GM21360 (cell line): Measurements from ENCODE around the gene CTXN1.
A peak's percentile ranks its signal among the peaks of the same experiment; 100 is the strongest.
"Not testable (repeated sequence)": the region's sequence is repeated elsewhere in the genome, so short reads cannot be mapped to it uniquely, and the experiment has no call there.

Experiments used
- ATAC-seq: cut with Tn5 transposase; IDR thresholded peaks from one replicate; pipeline ENCODE4 v1.9.1; 2021; ENCODE audit warnings: mild to moderate bottlenecking, moderate library complexity; ENCODE audit not compliant: unreplicated experiment

Gene CTXN1

DNA sequence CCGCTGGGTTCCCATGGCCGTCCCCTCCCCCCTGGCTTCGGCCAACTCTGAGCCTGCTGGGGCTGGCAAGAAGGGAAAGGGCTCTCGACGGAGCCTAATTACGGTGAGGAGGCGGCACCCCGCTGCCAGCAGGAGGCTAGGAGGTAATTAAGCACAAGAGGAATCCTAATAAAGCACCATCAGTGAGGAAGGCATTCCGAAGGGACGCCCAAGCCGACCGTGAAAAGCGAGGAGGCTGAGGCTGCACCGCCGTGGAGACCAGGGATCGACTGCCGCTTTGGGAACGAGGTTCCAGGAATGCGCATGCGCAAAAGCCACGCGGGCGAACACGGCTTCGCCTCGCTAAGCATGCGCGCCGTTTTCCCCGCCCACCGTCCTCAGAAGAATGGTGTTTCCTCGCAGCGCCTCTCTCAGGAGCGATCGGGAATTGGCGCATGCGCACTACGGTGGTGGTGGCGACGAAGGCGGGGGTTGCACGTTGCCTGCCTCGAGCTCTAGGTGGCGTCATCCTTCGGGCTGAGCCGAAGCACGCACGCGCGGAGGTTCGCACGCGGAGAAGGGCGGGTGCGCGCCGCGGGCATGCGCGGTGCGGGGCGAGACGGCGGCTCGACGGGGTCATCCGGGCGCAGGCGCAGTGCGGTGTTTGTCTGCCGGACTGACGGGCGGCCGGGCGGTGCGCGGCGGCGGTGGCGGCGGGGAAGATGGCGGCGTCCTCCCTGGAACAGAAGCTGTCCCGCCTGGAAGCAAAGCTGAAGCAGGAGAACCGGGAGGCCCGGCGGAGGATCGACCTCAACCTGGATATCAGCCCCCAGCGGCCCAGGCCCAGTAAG, 22.5 kb downstream of the CTXN1 start, which contains the start of gene MAP2K7:
Gene MAP2K7 (plus strand): TSS at position 634 of the 830 bp plus-strand sequence. CDS start 68 bp downstream, at position 702.
- ATAC-seq = peak; percentile 85

DNA sequence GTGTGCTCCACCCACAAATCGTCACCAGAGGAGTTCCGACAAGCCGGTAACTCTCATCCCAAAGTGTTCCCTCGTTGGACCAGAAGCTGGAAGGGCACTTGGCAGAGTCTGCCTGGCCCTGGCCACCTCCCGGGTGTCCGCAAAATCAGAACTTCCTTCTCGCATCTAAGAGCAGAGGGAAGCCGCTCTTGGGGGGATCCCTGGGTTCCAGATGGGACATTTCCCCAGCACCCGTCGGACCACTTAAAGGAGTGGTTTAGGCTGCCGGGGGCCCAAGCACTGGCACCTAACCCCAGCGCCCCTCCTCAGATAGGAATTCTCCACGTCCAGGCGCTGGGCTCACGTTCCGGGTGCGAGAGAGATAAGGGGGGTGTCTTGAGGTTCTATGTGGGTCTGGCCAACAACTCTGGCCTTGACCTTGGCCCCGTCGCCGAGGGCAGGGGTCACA, 23.1 kb downstream of the CTXN1 start:
- ATAC-seq = no peak

DNA sequence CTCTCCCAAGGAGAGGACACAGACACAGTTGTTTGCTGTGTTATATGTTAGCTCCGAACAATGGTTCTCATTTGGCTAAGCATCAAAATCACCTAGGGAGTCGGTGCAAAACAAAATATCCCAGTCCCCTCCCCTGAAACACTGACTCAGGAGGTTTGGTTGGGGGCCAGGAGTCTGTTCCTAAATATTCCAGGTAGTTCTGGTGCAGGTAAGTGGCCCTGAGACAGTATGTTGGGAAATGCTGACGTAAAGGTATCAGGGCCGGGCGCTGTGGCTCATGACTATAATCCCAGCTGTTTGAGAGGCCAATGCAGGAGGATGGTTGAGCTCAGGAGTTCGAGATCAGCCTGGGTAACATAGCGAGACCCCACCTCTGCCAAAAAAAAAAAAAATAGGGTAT, 24.6 kb downstream of the CTXN1 start:
- no peak for ATAC-seq

DNA sequence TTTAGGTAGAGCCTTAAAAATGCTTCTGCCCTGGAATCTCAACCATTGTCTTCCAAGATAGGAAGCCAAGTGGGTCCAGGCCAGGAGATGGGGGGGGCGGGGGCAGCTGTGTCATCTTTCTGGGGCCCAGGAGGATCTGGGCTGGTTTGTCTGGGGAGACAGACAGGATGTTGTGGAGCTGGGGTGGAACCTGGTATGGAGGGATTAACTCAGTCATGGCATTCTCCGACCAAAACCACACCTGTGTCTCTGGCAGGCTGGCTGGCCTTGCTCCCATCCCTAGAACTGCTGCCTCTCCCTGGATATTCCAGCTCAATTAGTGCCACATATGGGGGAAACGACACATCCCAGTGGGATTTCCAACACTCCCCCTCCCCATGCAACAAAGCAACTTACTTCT, 25.0 kb downstream of the CTXN1 start:
- no peak for ATAC-seq

DNA sequence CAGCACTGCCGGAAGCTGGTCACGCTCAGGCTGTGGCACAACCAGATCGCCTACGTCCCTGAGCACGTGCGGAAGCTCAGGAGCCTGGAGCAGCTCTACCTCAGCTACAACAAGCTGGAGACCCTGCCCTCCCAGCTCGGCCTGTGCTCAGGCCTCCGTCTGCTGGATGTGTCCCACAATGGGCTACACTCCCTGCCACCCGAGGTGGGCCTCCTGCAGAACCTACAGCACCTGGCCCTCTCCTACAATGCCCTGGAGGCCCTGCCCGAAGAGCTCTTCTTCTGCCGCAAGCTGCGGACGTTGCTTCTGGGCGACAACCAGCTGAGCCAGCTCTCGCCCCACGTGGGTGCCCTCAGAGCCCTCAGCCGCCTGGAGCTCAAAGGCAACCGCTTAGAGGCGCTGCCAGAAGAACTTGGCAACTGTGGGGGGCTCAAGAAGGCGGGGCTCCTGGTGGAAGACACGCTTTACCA, 25.5 kb downstream of the CTXN1 start:
- ATAC-seq = no peak

DNA sequence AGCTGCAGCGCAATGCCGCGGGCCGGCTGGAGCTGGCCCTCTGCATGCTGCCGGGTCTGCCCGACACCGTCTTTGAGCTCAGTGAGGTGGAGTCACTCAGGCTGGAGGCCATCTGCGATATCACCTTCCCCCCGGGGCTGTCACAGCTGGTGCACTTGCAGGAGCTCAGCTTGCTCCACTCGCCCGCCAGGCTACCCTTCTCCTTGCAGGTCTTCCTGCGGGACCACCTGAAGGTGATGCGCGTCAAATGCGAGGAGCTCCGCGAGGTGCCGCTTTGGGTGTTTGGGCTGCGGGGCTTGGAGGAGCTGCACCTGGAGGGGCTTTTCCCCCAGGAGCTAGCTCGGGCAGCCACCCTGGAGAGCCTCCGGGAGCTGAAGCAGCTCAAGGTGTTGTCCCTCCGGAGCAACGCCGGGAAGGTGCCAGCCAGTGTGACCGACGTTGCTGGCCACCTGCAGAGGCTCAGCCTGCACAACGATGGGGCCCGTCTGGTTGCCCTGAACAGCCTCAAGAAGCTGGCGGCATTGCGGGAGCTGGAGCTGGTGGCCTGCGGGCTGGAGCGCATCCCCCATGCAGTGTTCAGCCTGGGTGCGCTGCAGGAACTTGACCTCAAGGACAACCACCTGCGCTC, 26.1 kb downstream of the CTXN1 start:
- no peak for ATAC-seq

DNA sequence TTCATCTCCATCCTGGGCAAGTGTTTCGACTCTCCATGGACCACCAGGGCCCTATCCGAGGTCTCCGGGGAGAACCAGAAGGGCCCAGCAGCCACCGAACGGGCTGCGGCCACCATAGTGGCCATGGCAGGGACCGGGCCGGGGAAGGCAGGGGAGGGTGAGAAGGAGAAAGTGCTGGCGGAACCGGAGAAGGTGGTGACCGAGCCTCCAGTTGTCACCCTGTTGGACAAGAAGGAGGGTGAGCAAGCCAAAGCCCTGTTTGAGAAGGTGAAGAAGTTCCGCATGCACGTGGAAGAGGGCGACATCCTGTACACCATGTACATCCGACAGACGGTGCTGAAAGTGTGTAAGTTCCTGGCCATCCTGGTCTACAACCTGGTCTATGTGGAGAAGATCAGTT, 27.0 kb downstream of the CTXN1 start:
- no peak for ATAC-seq

DNA sequence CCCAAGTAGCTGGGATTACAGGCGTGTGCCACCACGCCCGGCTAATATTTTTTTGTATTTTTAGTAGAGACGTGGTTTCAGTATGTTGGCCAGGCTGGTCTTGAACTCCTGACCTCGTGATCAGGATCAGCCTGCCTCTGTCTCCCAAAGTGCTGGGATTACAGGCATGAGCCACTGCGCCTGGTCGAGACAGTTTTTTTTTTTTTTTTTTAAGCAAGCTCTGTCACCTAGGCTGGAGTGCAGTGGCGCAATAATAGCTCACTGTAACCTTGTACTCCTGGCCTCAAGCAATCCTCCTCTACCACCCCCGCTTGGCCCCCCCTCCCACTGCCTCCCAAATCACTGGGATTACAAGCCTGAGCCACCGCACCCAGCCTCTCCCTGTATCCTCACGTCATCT, 28.6 kb downstream of the CTXN1 start:
- no peak for ATAC-seq

DNA sequence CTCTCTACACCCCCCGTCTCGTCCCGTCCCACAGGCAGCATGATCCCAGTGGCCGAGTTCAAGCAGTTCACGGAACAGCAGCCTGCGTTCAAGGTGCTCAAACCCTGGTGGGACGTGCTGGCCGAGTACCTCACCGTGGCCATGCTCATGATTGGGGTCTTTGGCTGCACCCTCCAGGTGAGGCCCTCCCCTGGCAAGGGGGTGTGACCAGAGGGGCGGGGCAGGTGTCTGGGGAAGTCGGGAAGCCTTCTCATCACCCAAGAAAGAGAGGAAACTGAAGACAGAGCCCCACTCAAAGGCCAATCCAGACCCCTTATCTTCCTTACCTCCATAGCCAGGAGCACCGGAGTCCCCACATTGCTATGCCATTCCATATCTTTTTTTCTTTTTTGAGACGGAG, 30.4 kb downstream of the CTXN1 start:
- ATAC-seq = no peak

DNA sequence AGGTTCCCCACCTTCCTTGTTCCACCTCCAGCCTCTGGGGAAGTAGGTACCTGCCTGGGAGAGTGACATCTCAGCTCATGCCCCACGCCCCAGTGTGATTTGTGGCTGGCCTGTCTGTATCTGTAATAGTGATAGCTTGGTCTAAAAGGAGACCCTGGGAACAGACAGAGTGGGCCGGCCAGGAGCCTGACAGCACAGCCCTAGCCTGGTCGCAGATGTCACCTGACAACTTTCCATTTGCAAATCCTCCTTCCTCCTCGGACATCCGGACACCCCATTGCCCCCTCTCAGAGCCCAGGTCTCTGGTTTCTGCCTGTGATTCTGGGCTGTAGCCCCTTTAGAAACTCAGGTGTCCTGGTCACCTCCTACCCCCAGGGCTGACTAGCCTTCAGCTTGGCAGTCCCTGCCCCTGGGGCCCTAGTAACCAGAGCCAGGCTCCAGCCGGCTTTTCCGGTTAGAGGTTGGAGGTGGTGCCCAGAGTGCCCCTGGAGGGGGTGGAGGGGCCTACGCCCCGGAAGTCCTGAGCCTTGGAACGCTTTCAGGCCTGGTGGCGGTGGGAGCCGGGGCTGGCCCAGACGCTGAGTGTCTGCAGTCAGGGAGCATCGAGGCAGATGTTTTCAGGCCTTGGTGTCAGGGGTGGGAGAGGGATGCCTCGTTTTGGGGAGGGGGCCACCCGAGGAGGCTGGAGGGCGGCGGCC, 31.2 kb downstream of the CTXN1 start:
- ATAC-seq = no peak

DNA sequence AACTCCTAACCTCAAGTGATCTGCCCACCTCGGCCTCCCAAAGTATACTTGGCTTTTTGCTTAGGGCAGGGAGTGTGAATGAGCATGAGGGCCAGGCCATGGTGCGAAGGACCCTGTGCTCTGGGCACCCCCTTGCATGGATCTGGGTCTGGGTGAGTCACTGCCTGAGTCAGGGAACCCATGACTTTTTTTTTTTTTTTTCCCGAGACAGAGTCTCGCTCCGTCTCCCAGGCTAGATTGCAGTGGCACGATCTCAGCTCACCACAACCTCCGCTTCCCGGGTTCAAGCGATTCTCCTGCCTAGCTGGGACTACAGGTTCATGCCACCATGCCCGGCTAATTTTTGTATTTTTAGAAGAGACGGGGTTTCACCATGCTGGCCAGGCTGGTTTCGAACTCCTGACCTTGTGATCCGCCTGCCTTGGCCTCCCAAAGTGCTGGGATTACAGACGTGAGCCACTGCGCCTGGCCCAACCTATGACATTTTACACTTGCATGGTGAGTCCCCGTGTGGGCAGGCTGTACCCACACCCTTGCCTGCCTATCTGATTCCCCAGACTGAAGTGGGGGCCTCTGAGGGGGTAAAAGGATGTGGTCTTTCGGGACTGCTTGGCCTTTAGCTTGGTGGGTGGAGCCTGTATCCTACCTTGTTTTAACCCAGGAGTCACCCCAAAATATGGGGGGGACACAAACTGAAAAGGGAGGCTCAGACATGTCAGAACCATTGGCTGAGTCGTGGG, 32.4 kb downstream of the CTXN1 start:
- ATAC-seq = not testable (repeated sequence)

DNA sequence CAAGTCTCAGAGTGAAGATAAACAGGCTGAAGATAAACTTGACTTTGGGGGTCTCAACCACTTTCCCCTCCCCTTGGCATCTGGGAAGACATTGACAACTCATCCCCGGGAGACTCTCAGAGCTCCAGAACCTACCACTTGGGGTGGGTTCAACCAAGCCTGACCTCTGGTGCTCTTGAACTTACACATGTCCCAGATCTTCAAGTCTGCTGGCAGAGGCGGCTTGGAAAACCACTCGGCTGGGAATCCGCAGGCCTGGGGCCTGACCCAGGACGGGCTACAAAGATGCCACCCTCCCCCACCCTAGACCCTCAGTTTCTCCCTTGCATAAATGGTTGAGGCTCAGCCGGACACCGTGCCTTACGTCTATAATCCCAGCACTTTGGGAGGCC, 37.1 kb downstream of the CTXN1 start:
- ATAC-seq = no peak

DNA sequence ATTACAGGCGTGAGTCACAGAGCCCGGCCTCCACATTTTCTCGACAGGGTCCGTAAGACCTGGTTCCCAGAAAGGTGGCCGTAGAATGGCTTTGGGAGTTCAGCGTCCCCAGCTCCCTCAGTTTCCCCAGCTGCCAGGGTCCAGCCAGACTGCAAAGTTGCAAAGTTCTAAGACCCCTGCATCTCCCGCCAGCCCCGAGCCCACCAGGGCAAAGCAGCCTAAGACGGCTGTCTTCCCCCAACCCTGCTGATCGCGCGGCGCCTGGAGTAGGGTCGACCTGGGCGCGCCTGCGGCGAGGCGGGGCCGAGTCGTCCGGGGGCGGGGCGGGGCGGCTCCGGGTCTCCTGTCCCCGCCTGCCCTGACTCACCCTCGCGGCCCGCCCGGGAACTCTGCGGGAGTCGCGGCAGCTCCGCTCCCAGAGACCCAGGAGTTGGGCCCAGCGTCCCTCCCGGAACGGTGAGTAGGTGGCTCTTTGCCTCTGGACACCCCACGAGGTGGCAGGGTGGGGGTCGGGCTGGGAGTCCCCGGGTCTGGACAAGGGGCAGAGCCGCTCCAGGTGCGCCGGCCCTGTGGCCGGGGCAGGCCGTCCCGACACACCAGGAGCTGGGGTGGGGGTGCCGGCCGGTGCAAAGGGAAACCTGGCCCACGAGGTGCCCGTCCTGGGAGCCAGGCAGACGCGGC, 37.6 kb downstream of the CTXN1 start, which contains the start of gene LRRC8E:
Gene LRRC8E (plus strand): TSS at position 366 of the 681 bp plus-strand sequence. CDS start 7,094 bp downstream, outside the sequence.
- ATAC-seq = no peak

DNA sequence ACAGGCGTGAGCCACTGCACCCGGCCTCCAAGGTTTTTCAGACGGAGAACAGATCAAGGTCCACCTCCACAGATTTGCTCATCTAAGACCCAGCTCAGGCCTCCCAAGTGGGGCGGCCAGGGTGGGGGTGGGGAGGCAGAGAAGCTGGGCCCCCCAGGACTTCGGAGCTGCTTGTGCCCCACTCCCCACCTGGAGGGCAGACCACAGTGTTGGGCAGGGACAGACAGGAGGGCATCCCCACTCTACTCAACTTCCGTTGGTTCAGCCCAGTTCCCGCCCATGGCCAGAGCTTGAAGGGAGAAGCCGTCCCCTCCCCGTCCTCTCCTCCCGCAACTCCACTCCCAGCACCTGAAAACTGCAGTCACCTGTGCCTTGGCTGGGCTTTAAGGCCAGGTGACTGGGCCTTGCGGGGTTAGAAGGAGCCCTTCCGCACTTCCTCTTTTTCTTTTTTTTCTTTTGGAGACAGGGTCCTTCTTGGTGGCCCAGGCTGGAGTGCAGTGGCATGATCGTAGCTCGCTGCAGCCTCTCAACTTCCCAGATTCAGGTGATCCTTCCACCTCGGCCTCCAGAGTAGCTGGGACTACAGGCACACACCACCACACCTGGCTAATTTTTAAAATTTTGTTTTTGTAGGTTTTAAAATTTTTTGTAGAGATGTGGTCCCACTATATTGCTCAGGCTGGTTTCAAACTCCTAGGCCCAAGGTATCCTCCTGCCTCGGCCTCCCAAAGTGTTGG, 38.4 kb downstream of the CTXN1 start:
- no peak for ATAC-seq

DNA sequence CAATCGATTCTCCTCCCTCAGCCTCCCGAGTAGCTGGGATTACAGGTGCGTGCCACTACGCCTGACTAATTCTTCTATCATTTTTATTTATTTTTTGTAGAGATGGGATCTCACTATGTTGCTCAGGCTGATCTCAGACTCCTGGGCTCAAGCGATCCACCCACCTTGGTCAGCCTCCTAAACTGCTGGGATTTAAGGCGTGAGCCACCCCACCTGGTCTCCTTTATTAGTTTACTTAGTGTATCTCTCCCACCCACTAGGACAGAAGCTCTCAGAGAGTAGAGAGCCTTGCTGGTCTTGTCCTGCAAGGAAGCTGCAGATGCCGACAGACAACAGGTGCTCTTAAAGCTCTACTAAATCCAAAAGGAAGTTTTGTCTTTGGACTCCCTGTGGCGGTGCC, 40.1 kb downstream of the CTXN1 start:
- ATAC-seq = no peak

DNA sequence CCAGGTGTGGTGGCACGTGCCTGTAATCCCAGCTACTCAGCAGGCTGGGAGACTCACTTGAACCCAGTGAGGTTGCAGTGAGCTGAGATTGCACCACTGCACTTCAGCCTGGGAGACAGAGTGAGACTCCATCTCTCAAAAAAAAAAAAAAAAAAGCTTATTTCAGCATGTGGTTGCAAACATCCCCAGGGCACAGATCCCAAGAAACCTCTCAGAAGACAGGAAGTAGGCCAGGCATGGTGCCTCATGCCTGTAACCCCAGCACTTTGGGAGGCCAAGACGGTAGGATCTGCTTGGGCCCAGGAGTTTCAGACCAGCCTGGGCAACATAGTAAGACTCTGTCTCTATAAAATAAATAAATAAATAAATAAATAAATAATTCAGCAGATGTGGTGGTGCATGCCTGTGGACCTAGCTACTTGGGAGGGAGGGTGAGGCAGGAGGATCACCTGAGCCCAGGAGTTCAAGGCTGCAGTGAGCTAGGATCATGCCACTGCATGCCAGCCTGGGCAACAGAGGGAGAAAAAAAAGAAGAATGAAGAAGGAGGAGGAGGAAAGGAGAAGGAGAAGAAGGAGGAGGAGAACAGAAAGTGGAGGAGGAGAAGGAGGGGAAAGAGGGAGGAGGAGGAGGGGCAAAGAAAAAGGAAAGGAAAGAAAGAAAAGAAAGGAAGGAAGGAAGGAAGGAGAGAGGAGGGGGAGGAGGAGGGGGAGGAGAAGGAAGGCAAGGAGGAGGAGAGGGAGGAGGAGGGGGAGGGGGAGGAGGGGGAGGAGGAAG, 42.0 kb downstream of the CTXN1 start:
- no peak for ATAC-seq

DNA sequence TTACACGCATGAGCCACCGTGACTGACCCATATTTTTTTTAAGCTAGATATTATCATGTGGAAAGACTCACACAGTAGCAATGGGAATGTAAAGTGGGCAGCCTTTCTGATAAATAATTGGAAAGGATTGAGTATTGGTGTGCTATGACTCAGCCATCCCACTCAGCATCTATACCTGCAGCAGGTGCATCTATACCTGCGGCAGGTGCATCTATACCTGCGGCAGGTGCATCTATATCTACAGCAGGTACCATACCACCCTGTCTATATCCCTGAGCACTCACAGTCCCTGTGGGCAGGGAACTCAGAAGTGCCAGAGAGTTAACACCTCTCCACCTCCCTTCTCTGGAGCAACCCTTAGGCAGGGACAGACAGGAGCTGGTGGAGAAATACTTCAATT, 42.8 kb downstream of the CTXN1 start:
- no peak for ATAC-seq

DNA sequence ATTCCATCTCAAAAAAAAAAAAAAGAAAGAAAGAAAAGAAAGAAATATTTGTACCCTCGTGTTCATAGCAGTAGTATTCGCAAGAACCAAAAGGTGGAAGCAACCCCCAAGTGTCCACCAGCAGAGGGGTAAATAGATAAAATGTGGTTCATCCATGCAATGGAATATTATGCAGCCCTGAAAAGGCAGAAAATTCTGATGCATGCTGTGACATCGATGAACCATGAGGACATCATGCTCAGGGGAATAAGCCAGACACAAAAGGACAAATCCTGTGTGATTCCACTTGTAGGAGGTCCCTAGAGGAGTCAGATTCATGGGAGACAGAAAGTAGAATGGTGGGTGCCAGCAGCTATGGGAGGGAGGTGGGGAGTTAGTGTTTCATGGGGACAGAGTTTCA, 44.0 kb downstream of the CTXN1 start:
- no peak for ATAC-seq

DNA sequence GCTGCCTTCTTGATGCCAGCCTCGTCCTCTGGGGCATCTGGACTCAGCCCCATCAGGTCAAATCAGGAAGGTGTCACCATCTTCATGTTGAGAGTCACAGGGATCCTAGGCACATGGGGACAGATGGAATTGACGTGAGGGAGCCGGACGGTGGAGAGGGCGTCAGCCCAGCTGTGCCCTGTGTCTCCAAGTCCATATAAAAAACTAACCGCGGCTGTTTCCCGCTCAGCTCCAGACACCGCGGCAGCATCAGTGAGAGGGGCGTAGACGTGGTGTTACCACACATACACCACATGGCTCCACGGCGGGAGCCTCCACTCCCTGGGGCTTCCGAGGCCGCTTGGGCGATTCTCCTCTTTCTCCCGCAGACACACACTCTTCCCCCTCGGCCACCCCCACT, 46.1 kb downstream of the CTXN1 start:
- ATAC-seq = no peak
